ENCODE measurements around the gene ARSB. TPM values are rescaled to one million over a fixed set of nuclear protein-coding genes. Genes with fewer than 3 reads are reported as not detected.
"Not testable (repeated sequence)": the region's sequence is repeated elsewhere in the genome, so short reads cannot be mapped to it uniquely, and the experiment has no call there.

ARSB gene
- total RNA-seq, 1 donor = 38.4 TPM

GRCh38 chr5:78734094-78734845 is 250.8 kb downstream of the ARSB start:
- Histone ChIP-seq H3K36me3 (ENCODE audit: insufficient read depth, low read length) (no peaks in the 10 kb centered on the region), H3K9me3 (ENCODE audit: low read depth, low read length) (no peaks in the 10 kb centered on the region), H4K20me1 (ENCODE audit: insufficient read depth, low read length) (no peaks in the 10 kb centered on the region), H3K4me3 (ENCODE audit: insufficient read depth, low read length) (no peak overlapping the region), H3K27ac (ENCODE audit: low read depth, low read length) (no peak overlapping the region), H2AFZ (ENCODE audit: low read length) (no peak overlapping the region), H3K4me2 (ENCODE audit: insufficient read depth, low read length) (no peak overlapping the region), H3K79me2 (ENCODE audit: insufficient read depth, low read length) (no peaks in the 10 kb centered on the region), H3K4me1 (ENCODE audit: insufficient read depth, low read length) (no peaks in the 10 kb centered on the region), H3K27me3 (ENCODE audit: insufficient read depth, low read length) (no peaks in the 10 kb centered on the region)
- no peak for DNase-seq (ENCODE audit: insufficient read length, low spot score, missing footprints)
- no peak for TF ChIP-seq CTCF (IDR thresholded peaks at IDR 0.05; ENCODE audit: extremely low read depth, low read depth, low read length)

GRCh38 chr5:78732721-78733120 is 252.4 kb downstream of the ARSB start:
- not testable (repeated sequence) for H3K4me3 ChIP-seq (ENCODE audit: insufficient read depth, low read length); H4K20me1 ChIP-seq (ENCODE audit: insufficient read depth, low read length); H3K4me1 ChIP-seq (ENCODE audit: insufficient read depth, low read length); H3K9me3 ChIP-seq (ENCODE audit: low read depth, low read length); H3K27ac ChIP-seq (ENCODE audit: low read depth, low read length); H3K79me2 ChIP-seq (ENCODE audit: insufficient read depth, low read length); DNase-seq (ENCODE audit: insufficient read length, low spot score, missing footprints); H3K36me3 ChIP-seq (ENCODE audit: insufficient read depth, low read length); H2AFZ ChIP-seq (ENCODE audit: low read length); H3K27me3 ChIP-seq (ENCODE audit: insufficient read depth, low read length); H3K4me2 ChIP-seq (ENCODE audit: insufficient read depth, low read length)

- Histone ChIP-seq H2AFZ (ENCODE audit: low read length) (no peak overlapping the region), H3K4me1 (ENCODE audit: insufficient read depth, low read length) (no peaks in the 10 kb centered on the region), H3K27me3 (ENCODE audit: insufficient read depth, low read length) (no peaks in the 10 kb centered on the region), H3K4me2 (ENCODE audit: insufficient read depth, low read length) (no peak overlapping the region), H3K79me2 (ENCODE audit: insufficient read depth, low read length) (no peaks in the 10 kb centered on the region), H3K9me3 (ENCODE audit: low read depth, low read length) (no peaks in the 10 kb centered on the region), H4K20me1 (ENCODE audit: insufficient read depth, low read length) (no peaks in the 10 kb centered on the region), H3K27ac (ENCODE audit: low read depth, low read length) (no peak overlapping the region), H3K4me3 (ENCODE audit: insufficient read depth, low read length) (no peak overlapping the region), H3K36me3 (ENCODE audit: insufficient read depth, low read length) (no peaks in the 10 kb centered on the region)
- no peak for TF ChIP-seq CTCF (IDR thresholded peaks at IDR 0.05; ENCODE audit: extremely low read depth, low read depth, low read length)
- no peak for DNase-seq (ENCODE audit: insufficient read length, low spot score, missing footprints)
Observed at GRCh38 chr5:78731884-78732283, 253.2 kb downstream of the ARSB start.

GRCh38 chr5:78730300-78731094 is 254.6 kb downstream of the ARSB start:
- TF ChIP-seq CTCF (IDR thresholded peaks at IDR 0.05; ENCODE audit: extremely low read depth, low read depth, low read length) = no peak
- no peaks in the 10 kb centered on the region for H3K36me3 ChIP-seq (ENCODE audit: insufficient read depth, low read length)

More at GRCh38 chr5:78730300-78731094, 254.6 kb downstream of the ARSB start:
- Histone ChIP-seq H3K79me2 (ENCODE audit: insufficient read depth, low read length) (no peaks in the 10 kb centered on the region), H4K20me1 (ENCODE audit: insufficient read depth, low read length) (no peaks in the 10 kb centered on the region), H3K27ac (ENCODE audit: low read depth, low read length) (no peak overlapping the region), H3K27me3 (ENCODE audit: insufficient read depth, low read length) (no peaks in the 10 kb centered on the region), H2AFZ (ENCODE audit: low read length) (no peak overlapping the region), H3K4me3 (ENCODE audit: insufficient read depth, low read length) (no peak overlapping the region), H3K4me2 (ENCODE audit: insufficient read depth, low read length) (no peak overlapping the region), H3K9me3 (ENCODE audit: low read depth, low read length) (no peaks in the 10 kb centered on the region), H3K4me1 (ENCODE audit: insufficient read depth, low read length) (no peaks in the 10 kb centered on the region)
- DNase-seq (ENCODE audit: insufficient read length, low spot score, missing footprints) = no peak
